HepG2 (cell line): Measurements from ENCODE around the gene FANCF. TPM values are rescaled to one million over a fixed set of nuclear protein-coding genes. Genes with fewer than 3 reads are reported as not detected.
A peak's percentile ranks its signal among the peaks of the same experiment; 100 is the strongest.

Source experiments
- ATAC-seq: fragments of 200-7000 bp; cut with Tn5 transposase; 3 replicates; pipeline ENCODE4 v1.9.1; 2020; ENCODE audit warnings: mild to moderate bottlenecking, moderate library complexity
- BruUV-seq: library from RNA; stranded (reverse); fragments of 400-500 nt; replicated peaks from 2 replicates; lab custom pipeline; 2021; lab: Mats Ljungman, UMichigan
- CTCF ChIA-PET: fragments of 300-600 bp; formaldehyde crosslinking; extraction: SDS; loops from one replicate; lab custom pipeline; 2021; ENCODE audit warnings: low total read pairs, inconsistent platforms, low intra/inter-chr PET ratio; lab: Yijun Ruan, JAX
- POLR2A ChIA-PET: fragments of 350-600 bp; sonication (Branson Sonifier 250); formaldehyde crosslinking; loops from one replicate; lab custom pipeline; 2020; ENCODE audit warnings: antibody characterized with exemption, inconsistent platforms; lab: Yijun Ruan, JAX
- DNase-seq: peaks from one replicate; pipeline ENCODE4 v3.0.0-alpha.2; 2015; ENCODE audit warnings: low spot score
- FAIRE-seq: peaks from 3 replicates; lab custom pipeline; 2011; peaks lifted over from hg19 to GRCh38; lab: Jason Lieb, UNC
- H2AFZ ChIP-seq: one replicate; pipeline ENCODE4 v1.6.1; 2011; ENCODE audit warnings: low read length, inconsistent platforms
- H3K27ac ChIP-seq: fragments of 300-600 bp; 3 replicates; pipeline ENCODE4 v1.8.0; 2011; ENCODE audit warnings: mixed run types, mild to moderate bottlenecking, mixed read lengths, low read length, inconsistent platforms; ENCODE audit not compliant: insufficient read depth; ENCODE audit errors: extremely low read length
- H3K27me3 ChIP-seq, 2 experiments: fragments of 200-600 bp in 1 of 2; 2 replicates in 1 of 2; 3 replicates in 1 of 2; pipeline versions ENCODE4 v1.6.0 to v1.8.0; 2011; ENCODE audit warnings: low read length in 2 of 2, mild to moderate bottlenecking in 2 of 2, moderate library complexity in 2 of 2, inconsistent platforms in 1 of 2; ENCODE audit not compliant: insufficient read depth in 2 of 2, control insufficient read depth in 1 of 2
- H3K36me3 ChIP-seq, 2 experiments: fragments of 200-600 bp in 1 of 2; replicated peaks in 1 of 2; 2 replicates in 1 of 2; 3 replicates in 1 of 2; pipeline versions ENCODE4 v1.5.1 to v1.8.0; 2011; ENCODE audit warnings: low read length in 2 of 2, inconsistent platforms in 1 of 2; ENCODE audit not compliant: insufficient read depth in 2 of 2, control insufficient read depth in 1 of 2
- H3K4me1 ChIP-seq: 2 replicates; pipeline ENCODE4 v1.5.1; 2012; ENCODE audit warnings: low read length, inconsistent platforms; ENCODE audit not compliant: insufficient read depth
- H3K4me2 ChIP-seq: 2 replicates; pipeline ENCODE4 v1.6.0; 2011; ENCODE audit warnings: low read depth, low read length, inconsistent platforms
- H3K4me3 ChIP-seq, 3 experiments: fragments of 200-600 bp in 1 of 3; sonication (generic), shearing (Covaris generic) in 1 of 3; replicated peaks in 1 of 3; 2 replicates each; pipeline ENCODE4 v1.5.1; 2011 to 2016; ENCODE audit warnings: low read length in 3 of 3, inconsistent platforms in 2 of 3, low read depth in 2 of 3, mild to moderate bottlenecking in 2 of 3, control low read depth in 1 of 3, mixed read lengths in 1 of 3; ENCODE audit not compliant: insufficient read depth in 1 of 3
- H3K79me2 ChIP-seq: one replicate; pipeline ENCODE4 v1.6.1; 2011; ENCODE audit warnings: low read length, inconsistent platforms; ENCODE audit not compliant: insufficient read depth
- H3K9ac ChIP-seq: 2 replicates; pipeline ENCODE4 v1.6.0; 2011; ENCODE audit warnings: mild to moderate bottlenecking, low read depth, low read length, inconsistent platforms; ENCODE audit not compliant: insufficient read depth
- H3K9me3 ChIP-seq: 2 replicates; pipeline ENCODE4 v1.5.1; 2012; ENCODE audit warnings: mild to moderate bottlenecking, low read length
- H4K20me1 ChIP-seq: 2 replicates; pipeline ENCODE4 v1.6.0; 2011; ENCODE audit warnings: inconsistent platforms, mild to moderate bottlenecking, low read length, moderate library complexity; ENCODE audit not compliant: insufficient read depth
- AHR ChIP-seq: IDR thresholded peaks from 2 replicates; pipeline ENCODE4 v1.6.1; 2018; ENCODE audit warnings: missing genetic modification reagents, missing compliant biosample characterization
- FOXA3 ChIP-seq: IDR thresholded peaks from 2 replicates; pipeline ENCODE4 v1.6.1; 2016; ENCODE audit warnings: missing genetic modification reagents, missing compliant biosample characterization
- HOXA7 ChIP-seq: sonication (generic); formaldehyde crosslinking; IDR thresholded peaks from 2 replicates; pipeline ENCODE4 v1.8.1; 2022; ENCODE audit warnings: mild to moderate bottlenecking, missing genetic modification reagents, moderate library complexity
- RAD51 ChIP-seq: fragments of 450-650 bp; IDR thresholded peaks from 2 replicates; pipeline ENCODE4 v1.6.1; 2016; ENCODE audit warnings: borderline replicate concordance
- RARG ChIP-seq: sonication (generic); formaldehyde crosslinking; IDR thresholded peaks from 2 replicates; pipeline ENCODE4 v1.4.0; 2020; ENCODE audit warnings: low read depth, mild to moderate bottlenecking, missing genetic modification reagents
- TAF1 ChIP-seq: sonication (generic); formaldehyde crosslinking; IDR thresholded peaks from 2 replicates; pipeline ENCODE4 v1.4.0; 2020; ENCODE audit warnings: missing genetic modification reagents
- USF2 ChIP-seq, 2 experiments: sonication (generic) in 1 of 2; formaldehyde crosslinking in 1 of 2; IDR thresholded peaks; 2 replicates each; pipeline versions ENCODE4 v1.5.1 to v1.6.1; 2011 to 2020; ENCODE audit warnings: borderline replicate concordance in 1 of 2, low read depth in 1 of 2, low read length in 1 of 2, mild to moderate bottlenecking in 1 of 2, missing genetic modification reagents in 1 of 2, moderate library complexity in 1 of 2
- ZNF326 ChIP-seq: sonication (generic); formaldehyde crosslinking; IDR thresholded peaks from 2 replicates; pipeline ENCODE4 v1.4.0; 2020; ENCODE audit warnings: missing genetic modification reagents, borderline replicate concordance
- ZNF552 ChIP-seq: sonication (generic); formaldehyde crosslinking; IDR thresholded peaks from 2 replicates; pipeline ENCODE4 v1.9.0; 2022; ENCODE audit warnings: missing genetic modification reagents, mild to moderate bottlenecking, borderline replicate concordance
- WGBS: methylation state at CpG from one replicate; pipeline ENCODE4 v1.1.6; 2017; ENCODE audit warnings: low lambda C conversion rate; 5-methylcytosine and 5-hydroxymethylcytosine counted together
- in situ Hi-C: cut with HindIII; loops from 2 replicates; pipeline ENCODE4 v1.10.0; 2017; ENCODE audit warnings: low pct_unique_long_range_greater_than_20kb; ENCODE audit not compliant: extremely low pct_ligation_motif_present
- intact Hi-C: fragments of 100-400 bp; cut with micrococcal nuclease; formaldehyde crosslinking; loops from one replicate; pipeline ENCODE4 v1.10.0; 2022; ENCODE audit not compliant: unreplicated experiment
- polyA plus RNA-seq, 8 experiments: library from polyadenylated mRNA; depleted of rRNA in 3 of 8; stranded (reverse) in 7 of 8; unstranded in 1 of 8; fragments of >200 nt; fragmentation: Illumina TruSeq in 4 of 8; extraction: Trizol in 4 of 8; gene quantifications; 2 replicates each; pipeline versions ENCODE4 v1.2.1 to v1.2.3, GENCODE V29; 2011 to 2016; ENCODE audit warnings: low read depth in 4 of 8, missing spikeins in 1 of 8, mixed read lengths in 1 of 8; ENCODE audit not compliant: insufficient read depth in 1 of 8
- total RNA-seq, 5 experiments: library from RNA; depleted of rRNA; stranded (reverse); fragments of >200 nt; fragmentation: Illumina TruSeq; extraction: Trizol; gene quantifications; 2 replicates each; pipeline ENCODE4 v1.2.3, GENCODE V29; 2016; ENCODE audit warnings: low read depth in 1 of 5

FANCF gene
- total and polyA plus RNA-seq, 2 of the 13 experiments (the other 11 are each of a cell fraction or from before 2014, with no cell fraction given): 2.5 to 9.7 TPM

- no peaks in the 10 kb centered on the region for H3K79me2 ChIP-seq
- TF ChIP-seq ZNF552 (CRISPR knock-in tag): no peak
- TF ChIP-seq ZNF326 (CRISPR knock-in tag): no peak
- TF ChIP-seq FOXA3: peak; percentile 24; the same call in 1 of the 2 replicates
- no peak for TF ChIP-seq RARG (CRISPR knock-in tag)
- no peak for TF ChIP-seq AHR
- TF ChIP-seq USF2 (IDR thresholded peaks at IDR 0.05; ENCODE audit: low read depth, low read length): peak; percentile 69
- TF ChIP-seq USF2 (CRISPR knock-in tag; IDR thresholded peaks at IDR 0.05; ENCODE audit: borderline replicate concordance): peak; percentile 71; the same call in 1 of the 2 replicates
- no peak for TF ChIP-seq TAF1 (CRISPR knock-in tag)
- no peak for TF ChIP-seq HOXA7
- peak; percentile 41; the same call in 1 of the 2 replicates for TF ChIP-seq RAD51
- in situ Hi-C loops (no loop called here), intact Hi-C loops (no loop called here)
- no peak overlapping the region for H3K27ac ChIP-seq
- H2AFZ ChIP-seq: no peak overlapping the region
- ChIA-PET CTCF (no interaction called here), POLR2A (no interaction called here)
- H4K20me1 ChIP-seq: no peaks in the 10 kb centered on the region
- no TSS peak for BruUV-seq
- H3K4me2 ChIP-seq: peak overlapping the region; percentile 67
- H3K9ac ChIP-seq: no peak overlapping the region
- 0 out of 2 replicates have a peak, but pooled peaks cover 7% of the 10 kb centered on the region for H3K4me1 ChIP-seq
- no peaks in the 10 kb centered on the region for H3K36me3 ChIP-seq
- peak overlapping the region in 1 of 3 experiments; percentile 23; a peak in 1 of 6 replicates for H3K4me3 ChIP-seq
- H3K27me3 ChIP-seq: no peaks in the 10 kb centered on the region; a peak in 1 of 5 replicates
- H3K9me3 ChIP-seq: no peaks in the 10 kb centered on the region
- DNase-seq (no peak), FAIRE-seq (no peak), ATAC-seq (peak; percentile 63)
- 24% methylated on average over 12 of the region's 12 CpGs for WGBS
Measured at GRCh38 chr11:22583963-22584492, 41.6 kb downstream of the FANCF start.
